PFSK-1 (cell line): ENCODE results near the gene RETREG1. TPM values are rescaled to one million over a fixed set of nuclear protein-coding genes. Genes with fewer than 3 reads are reported as not detected.

Experiments used
- FOXP2 ChIP-seq: optimal IDR thresholded peaks from 2 replicates; pipeline ENCODE3; 2011; ENCODE audit warnings: borderline replicate concordance, control low read depth, inconsistent platforms; ENCODE audit not compliant: insufficient read depth; ENCODE audit errors: extremely low read length, extremely low read depth
- POLR2AphosphoS5 ChIP-seq: IDR thresholded peaks from 2 replicates; pipeline ENCODE4 v1.6.1; 2012; ENCODE audit warnings: low read depth, mild to moderate bottlenecking, control low read depth, low read length, moderate library complexity
- SIN3A ChIP-seq: IDR thresholded peaks from 2 replicates; pipeline ENCODE4 v1.6.1; 2012; ENCODE audit warnings: mild to moderate bottlenecking, low read length, moderate library complexity, borderline replicate concordance; ENCODE audit not compliant: insufficient read depth
- TAF1 ChIP-seq: IDR thresholded peaks from 2 replicates; pipeline ENCODE4 v1.6.1; 2012; ENCODE audit warnings: low read length, control low read depth, borderline replicate concordance; ENCODE audit not compliant: insufficient read depth
- polyA plus RNA-seq: library from polyadenylated mRNA; unstranded; fragments of >200 nt; gene quantifications from one replicate; pipeline ENCODE4 v1.2.1, GENCODE V29; 2012; ENCODE audit warnings: low read depth, missing spikeins; ENCODE audit not compliant: insufficient read length
- TF ChIP-seq, protein P1 (sequence below), 2 experiments: IDR thresholded peaks; 2 replicates each; pipeline versions ENCODE4 v1.6.1 to v1.8.0; 2011 to 2012; ENCODE audit warnings: low read depth in 2 of 2, low read length in 2 of 2, control low read depth in 1 of 2, inconsistent platforms in 1 of 2, mild to moderate bottlenecking in 1 of 2, moderate library complexity in 1 of 2; ENCODE audit not compliant: insufficient read depth in 1 of 2

The RETREG1 gene, protein sequence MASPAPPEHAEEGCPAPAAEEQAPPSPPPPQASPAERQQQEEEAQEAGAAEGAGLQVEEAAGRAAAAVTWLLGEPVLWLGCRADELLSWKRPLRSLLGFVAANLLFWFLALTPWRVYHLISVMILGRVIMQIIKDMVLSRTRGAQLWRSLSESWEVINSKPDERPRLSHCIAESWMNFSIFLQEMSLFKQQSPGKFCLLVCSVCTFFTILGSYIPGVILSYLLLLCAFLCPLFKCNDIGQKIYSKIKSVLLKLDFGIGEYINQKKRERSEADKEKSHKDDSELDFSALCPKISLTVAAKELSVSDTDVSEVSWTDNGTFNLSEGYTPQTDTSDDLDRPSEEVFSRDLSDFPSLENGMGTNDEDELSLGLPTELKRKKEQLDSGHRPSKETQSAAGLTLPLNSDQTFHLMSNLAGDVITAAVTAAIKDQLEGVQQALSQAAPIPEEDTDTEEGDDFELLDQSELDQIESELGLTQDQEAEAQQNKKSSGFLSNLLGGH
- 1.5 TPM for polyA plus RNA-seq

DNA sequence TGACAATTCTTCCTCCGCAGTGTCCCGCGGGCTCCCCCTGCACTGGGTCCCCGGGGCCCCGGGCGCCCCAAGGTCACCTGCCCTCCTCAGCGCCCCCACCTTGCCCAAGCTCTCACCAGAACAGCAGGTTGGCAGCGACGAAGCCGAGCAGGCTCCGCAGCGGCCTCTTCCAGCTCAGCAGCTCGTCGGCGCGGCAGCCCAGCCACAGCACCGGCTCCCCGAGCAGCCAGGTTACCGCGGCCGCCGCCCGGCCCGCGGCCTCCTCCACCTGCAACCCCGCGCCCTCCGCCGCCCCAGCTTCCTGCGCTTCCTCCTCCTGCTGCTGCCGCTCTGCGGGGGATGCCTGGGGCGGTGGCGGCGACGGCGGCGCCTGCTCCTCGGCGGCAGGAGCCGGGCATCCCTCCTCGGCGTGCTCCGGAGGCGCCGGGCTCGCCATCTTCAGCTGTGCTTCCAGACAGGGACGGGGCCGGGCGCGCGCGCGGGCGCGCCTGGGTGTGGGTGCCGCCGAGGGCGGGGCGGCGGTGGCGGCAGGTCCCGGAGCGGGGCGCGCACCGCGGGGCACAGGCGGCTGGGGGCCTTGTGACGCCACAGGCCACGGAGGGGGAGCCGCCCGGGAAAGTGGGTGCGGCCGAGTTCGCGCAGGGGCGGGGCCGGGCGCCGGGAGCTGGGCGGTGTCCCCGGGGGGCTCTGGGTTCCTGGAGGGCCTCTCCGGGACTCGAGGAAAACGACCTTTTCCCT, at the start of gene RETREG1:
TSS of gene RETREG1 (minus strand) at position 462 of the 738 bp plus-strand sequence. CDS start at position 436, 26 bp downstream.
- TF ChIP-seq TAF1 (no peak), SIN3A (no peak), FOXP2 (no peak), POLR2AphosphoS5 (no peak)
- TF ChIP-seq, protein P1, sequence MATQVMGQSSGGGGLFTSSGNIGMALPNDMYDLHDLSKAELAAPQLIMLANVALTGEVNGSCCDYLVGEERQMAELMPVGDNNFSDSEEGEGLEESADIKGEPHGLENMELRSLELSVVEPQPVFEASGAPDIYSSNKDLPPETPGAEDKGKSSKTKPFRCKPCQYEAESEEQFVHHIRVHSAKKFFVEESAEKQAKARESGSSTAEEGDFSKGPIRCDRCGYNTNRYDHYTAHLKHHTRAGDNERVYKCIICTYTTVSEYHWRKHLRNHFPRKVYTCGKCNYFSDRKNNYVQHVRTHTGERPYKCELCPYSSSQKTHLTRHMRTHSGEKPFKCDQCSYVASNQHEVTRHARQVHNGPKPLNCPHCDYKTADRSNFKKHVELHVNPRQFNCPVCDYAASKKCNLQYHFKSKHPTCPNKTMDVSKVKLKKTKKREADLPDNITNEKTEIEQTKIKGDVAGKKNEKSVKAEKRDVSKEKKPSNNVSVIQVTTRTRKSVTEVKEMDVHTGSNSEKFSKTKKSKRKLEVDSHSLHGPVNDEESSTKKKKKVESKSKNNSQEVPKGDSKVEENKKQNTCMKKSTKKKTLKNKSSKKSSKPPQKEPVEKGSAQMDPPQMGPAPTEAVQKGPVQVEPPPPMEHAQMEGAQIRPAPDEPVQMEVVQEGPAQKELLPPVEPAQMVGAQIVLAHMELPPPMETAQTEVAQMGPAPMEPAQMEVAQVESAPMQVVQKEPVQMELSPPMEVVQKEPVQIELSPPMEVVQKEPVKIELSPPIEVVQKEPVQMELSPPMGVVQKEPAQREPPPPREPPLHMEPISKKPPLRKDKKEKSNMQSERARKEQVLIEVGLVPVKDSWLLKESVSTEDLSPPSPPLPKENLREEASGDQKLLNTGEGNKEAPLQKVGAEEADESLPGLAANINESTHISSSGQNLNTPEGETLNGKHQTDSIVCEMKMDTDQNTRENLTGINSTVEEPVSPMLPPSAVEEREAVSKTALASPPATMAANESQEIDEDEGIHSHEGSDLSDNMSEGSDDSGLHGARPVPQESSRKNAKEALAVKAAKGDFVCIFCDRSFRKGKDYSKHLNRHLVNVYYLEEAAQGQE (IDR thresholded peaks at IDR 0.05; ENCODE audit: insufficient read depth in 1 of 2, low read depth in 2 of 2, low read length in 2 of 2): no peak

DNA sequence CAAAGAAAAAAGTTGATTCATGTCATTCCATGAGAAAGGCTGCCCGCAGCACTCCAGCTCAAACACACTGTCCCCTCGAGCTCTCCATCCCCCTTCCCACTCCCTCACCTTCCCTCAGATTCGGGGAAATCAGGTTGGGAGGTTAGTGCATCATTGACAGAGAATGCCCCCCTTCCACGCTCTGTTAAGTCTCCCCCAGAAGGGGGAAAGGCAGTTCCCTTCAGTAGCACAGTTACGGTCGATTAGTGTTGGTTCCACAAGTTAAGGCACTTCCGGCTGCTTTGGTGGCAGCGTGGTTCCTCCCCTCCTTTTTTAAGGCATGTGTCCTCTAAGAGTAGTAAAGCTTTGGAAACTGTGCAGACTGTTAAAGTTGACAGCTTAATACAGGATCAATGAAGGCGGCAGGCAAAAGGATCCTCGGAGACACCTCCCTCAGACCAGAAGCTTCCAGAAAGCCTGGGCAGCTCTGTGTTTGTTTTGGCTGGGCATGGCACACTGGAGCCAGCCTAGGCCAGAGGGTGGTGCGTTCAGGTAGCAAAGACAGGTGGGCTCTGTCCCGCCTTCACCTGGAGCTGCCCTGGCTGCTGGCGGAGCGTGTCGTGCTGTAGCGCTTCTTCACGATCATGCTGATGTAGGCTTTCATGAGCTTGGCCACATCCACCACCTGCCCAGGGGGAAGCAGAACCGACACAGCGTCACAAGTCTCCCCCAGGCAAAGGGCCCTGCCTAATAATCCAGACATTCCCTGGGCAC, 49.5 kb upstream of the RETREG1 start:
- TF ChIP-seq POLR2AphosphoS5: no peak
- TF ChIP-seq FOXP2: no peak
- no peak for TF ChIP-seq SIN3A
- TF ChIP-seq, protein P1 (IDR thresholded peaks at IDR 0.05; ENCODE audit: insufficient read depth in 1 of 2, low read depth in 2 of 2, low read length in 2 of 2): no peak
- TF ChIP-seq TAF1: no peak

DNA sequence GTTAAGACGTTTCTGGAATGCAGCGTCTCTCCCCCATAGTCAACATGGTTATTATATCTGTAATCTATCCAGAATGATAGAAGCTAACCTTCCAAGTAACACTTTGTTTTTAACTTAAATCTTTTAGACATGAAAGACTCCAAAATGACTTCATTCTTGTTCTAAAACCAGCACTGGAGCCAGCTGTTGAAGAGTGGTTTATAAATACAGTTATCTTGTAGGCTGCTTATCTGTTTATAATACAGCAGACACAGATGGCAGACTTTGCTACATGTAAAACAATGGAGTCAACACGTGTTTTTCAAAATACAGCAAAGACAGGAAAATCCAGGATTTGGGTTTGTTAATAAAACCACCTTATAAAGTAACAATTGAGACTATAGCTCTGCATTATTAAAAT, 48.8 kb upstream of the RETREG1 start:
- TF ChIP-seq, protein P1 (IDR thresholded peaks at IDR 0.05; ENCODE audit: insufficient read depth in 1 of 2, low read depth in 2 of 2, low read length in 2 of 2): no peak

DNA sequence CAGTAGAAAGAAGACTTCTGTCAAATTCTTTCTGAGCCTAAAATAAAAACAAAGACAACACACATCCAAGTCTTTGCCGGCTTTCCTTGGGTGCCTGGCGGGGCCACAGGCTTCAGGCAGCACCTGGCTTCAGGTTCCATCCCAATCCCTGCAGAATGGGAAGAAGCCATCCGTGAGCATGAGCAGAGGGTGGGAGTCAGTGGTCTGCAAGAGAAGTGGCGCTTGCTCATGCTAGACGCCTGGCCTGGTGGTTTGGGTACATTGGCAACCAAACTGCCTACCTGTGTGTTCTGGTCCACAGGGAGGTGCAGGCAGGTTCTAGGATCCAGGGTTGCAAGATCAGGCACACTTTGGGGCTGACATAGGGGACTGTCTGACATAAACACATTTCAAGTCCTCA, 47.6 kb upstream of the RETREG1 start:
- TF ChIP-seq TAF1: no peak
- TF ChIP-seq SIN3A: no peak
- no peak for TF ChIP-seq POLR2AphosphoS5
- TF ChIP-seq FOXP2: no peak
- TF ChIP-seq, protein P1 (IDR thresholded peaks at IDR 0.05; ENCODE audit: insufficient read depth in 1 of 2, low read depth in 2 of 2, low read length in 2 of 2): no peak
